AG04449 (cell line): ENCODE results near the gene PNPLA7.

Source experiments
- CTCF ChIA-PET: fragments of 350-600 bp; formaldehyde crosslinking; extraction: SDS; loops from one replicate; lab custom pipeline; 2021; ENCODE audit warnings: antibody characterized with exemption; lab: Yijun Ruan, JAX
- POLR2A ChIA-PET: fragments of 400-600, 350-600 bp; formaldehyde crosslinking; extraction: SDS; loops from one replicate; lab custom pipeline; 2020; ENCODE audit warnings: antibody characterized with exemption, inconsistent platforms; lab: Yijun Ruan, JAX
- DNase-seq: peaks from one replicate; pipeline ENCODE4 v3.0.0-alpha.2; 2010; ENCODE audit warnings: low read depth, low spot score
- H3K4me3 ChIP-seq: 2 replicates; pipeline ENCODE4 v1.5.1; 2011; ENCODE audit warnings: low read depth, mild to moderate bottlenecking, control low read depth, low read length
- CTCF ChIP-seq: IDR thresholded peaks from one replicate; pipeline ENCODE4 v1.5.1; 2011; ENCODE audit warnings: mild to moderate bottlenecking, moderate library complexity, low read length, control low read depth, inconsistent platforms; ENCODE audit not compliant: insufficient read depth; ENCODE audit errors: missing control alignments

Gene PNPLA7

GRCh38 chr9:137590123-137590468, 39.9 kb upstream of the PNPLA7 start:
- no peak for TF ChIP-seq CTCF
- POLR2A ChIA-PET: no interaction called here
- DNase-seq: no peak
- CTCF ChIA-PET: interaction anchor here (6.3 kb wide), 1 partner anchor 11 kb away, joined by 91 read pairs; the partner anchor contains the start of gene DPH7
- H3K4me3 ChIP-seq: peak overlapping the region; percentile 70

- CTCF ChIA-PET: interaction anchor here (6.3 kb wide), 1 partner anchor 11 kb away, joined by 91 read pairs; the partner anchor contains the start of gene DPH7
- no peak for TF ChIP-seq CTCF
- DNase-seq: no peak
- peak overlapping the region; percentile 70 for H3K4me3 ChIP-seq
- POLR2A ChIA-PET: interaction anchor here (1.1 kb wide), 1 partner anchor 12 kb away, joined by 4 read pairs; no protein-coding TSS in a partner anchor
These were observed 39.4 kb upstream of the PNPLA7 start for GRCh38 chr9:137589441-137590122.

GRCh38 chr9:137588891-137589290, 38.7 kb upstream of the PNPLA7 start:
- ChIA-PET CTCF (interaction anchor here (1.0 to 6.3 kb wide), 4 partner anchors 10 to 54 kb away, joined by 3 to 91 read pairs (median 3); partner anchors contain the start of gene DPH7), POLR2A (interaction anchor here (1.1 kb wide), 1 partner anchor 11 kb away, joined by 4 read pairs; no protein-coding TSS in a partner anchor)
- TF ChIP-seq CTCF: no peak
- H3K4me3 ChIP-seq: peak overlapping the region; percentile 70
- no peak for DNase-seq

GRCh38 chr9:137588311-137588710, 38.1 kb upstream of the PNPLA7 start:
- POLR2A ChIA-PET: interaction anchor here (1.1 kb wide), 1 partner anchor 10 kb away, joined by 4 read pairs; no protein-coding TSS in a partner anchor
- CTCF ChIA-PET: interaction anchor here (1.0 to 6.3 kb wide), 4 partner anchors 9 to 53 kb away, joined by 3 to 91 read pairs (median 3); partner anchors contain the start of gene DPH7
- H3K4me3 ChIP-seq: no peak overlapping the region
- TF ChIP-seq CTCF: no peak
- DNase-seq: no peak

- ChIA-PET POLR2A (no interaction called here), CTCF (interaction anchor here (6.3 kb wide), 1 partner anchor 8 kb away, joined by 91 read pairs; the partner anchor contains the start of gene DPH7)
- no peak for TF ChIP-seq CTCF
- H3K4me3 ChIP-seq: no peak overlapping the region
- no peak for DNase-seq
These were observed 36.7 kb upstream of the PNPLA7 start for GRCh38 chr9:137586854-137587253.

- no peak for DNase-seq
- CTCF ChIA-PET: no interaction called here
- POLR2A ChIA-PET: no interaction called here
- no peak for TF ChIP-seq CTCF
- no peak overlapping the region for H3K4me3 ChIP-seq
These were observed 33.8 kb upstream of the PNPLA7 start for GRCh38 chr9:137583957-137584356.
